ENCODE measurements around the gene FCN2.

The FCN2 gene

DNA sequence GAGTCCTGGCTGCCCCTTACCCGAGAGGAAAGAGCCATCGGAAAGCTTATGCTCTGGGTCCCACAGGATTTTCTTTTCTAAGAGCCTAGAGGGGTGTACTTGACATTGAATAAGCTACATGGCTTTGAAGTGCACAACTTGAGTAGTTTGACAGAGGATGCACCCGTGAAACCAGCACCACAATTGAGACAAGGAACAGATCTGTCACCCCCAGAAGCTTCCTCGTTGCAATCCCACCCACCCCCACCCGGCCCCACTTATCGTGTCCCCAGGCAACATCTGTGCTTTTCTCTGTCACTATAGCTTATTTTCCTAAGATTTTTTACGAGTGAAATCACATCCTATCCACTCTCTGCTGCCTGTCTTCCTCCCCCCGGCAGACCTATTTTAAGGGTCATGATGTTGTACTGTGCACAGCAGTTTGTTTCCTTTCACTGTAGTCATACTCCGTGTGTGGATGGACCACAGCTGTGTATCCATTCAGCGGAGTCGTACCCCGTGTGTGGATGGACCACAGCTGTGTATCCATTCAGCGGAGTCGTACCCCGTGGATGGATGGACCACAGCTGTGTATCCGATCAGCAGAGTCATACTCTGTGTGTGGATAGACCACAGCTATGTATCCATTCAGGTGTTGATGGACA, 8.8 kb upstream of the FCN2 start:
- H2AFZ ChIP-seq (ENCODE audit: low read length), result no peak overlapping the region
- peak overlapping the region; percentile 86 for H3K27ac ChIP-seq (ENCODE audit: low read depth, low read length, poor library complexity, severe bottlenecking)
- no peaks in the 10 kb centered on the region for H3K27me3 ChIP-seq (ENCODE audit: insufficient read depth, low read length)
- peaks cover 50% of the 10 kb centered on the region for H3K79me2 ChIP-seq (ENCODE audit: insufficient read depth, low read length)
- H3K9me3 ChIP-seq (ENCODE audit: low read length), result peaks cover 28% of the 10 kb centered on the region
- H3K9ac ChIP-seq (ENCODE audit: low read length), result peak overlapping the region; percentile 97
- peaks cover 50% of the 10 kb centered on the region for H3K36me3 ChIP-seq (ENCODE audit: insufficient read depth, low read length)
- H3K4me1 ChIP-seq (ENCODE audit: insufficient read depth, low read length, severe bottlenecking), result peaks cover 33% of the 10 kb centered on the region
- no peaks in the 10 kb centered on the region for H3F3A ChIP-seq (ENCODE audit: insufficient read depth, low read length)
- no peaks in the 10 kb centered on the region for H4K20me1 ChIP-seq (ENCODE audit: insufficient read depth, low read length)
- TF ChIP-seq EZH2 (IDR thresholded peaks at IDR 0.05; ENCODE audit: borderline replicate concordance, low read length), result no peak
- TF ChIP-seq, protein P1, sequence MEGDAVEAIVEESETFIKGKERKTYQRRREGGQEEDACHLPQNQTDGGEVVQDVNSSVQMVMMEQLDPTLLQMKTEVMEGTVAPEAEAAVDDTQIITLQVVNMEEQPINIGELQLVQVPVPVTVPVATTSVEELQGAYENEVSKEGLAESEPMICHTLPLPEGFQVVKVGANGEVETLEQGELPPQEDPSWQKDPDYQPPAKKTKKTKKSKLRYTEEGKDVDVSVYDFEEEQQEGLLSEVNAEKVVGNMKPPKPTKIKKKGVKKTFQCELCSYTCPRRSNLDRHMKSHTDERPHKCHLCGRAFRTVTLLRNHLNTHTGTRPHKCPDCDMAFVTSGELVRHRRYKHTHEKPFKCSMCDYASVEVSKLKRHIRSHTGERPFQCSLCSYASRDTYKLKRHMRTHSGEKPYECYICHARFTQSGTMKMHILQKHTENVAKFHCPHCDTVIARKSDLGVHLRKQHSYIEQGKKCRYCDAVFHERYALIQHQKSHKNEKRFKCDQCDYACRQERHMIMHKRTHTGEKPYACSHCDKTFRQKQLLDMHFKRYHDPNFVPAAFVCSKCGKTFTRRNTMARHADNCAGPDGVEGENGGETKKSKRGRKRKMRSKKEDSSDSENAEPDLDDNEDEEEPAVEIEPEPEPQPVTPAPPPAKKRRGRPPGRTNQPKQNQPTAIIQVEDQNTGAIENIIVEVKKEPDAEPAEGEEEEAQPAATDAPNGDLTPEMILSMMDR (IDR thresholded peaks at IDR 0.05; ENCODE audit: low read length), result no peak
- peak overlapping the region; percentile 91 for H3K4me2 ChIP-seq (ENCODE audit: low read length)
- H3K4me3 ChIP-seq (ENCODE audit: low read depth, low read length, poor library complexity, severe bottlenecking), result peak overlapping the region; percentile 99
- H3K9me2 ChIP-seq (ENCODE audit: low read depth, low read length), result no peaks in the 10 kb centered on the region

DNA sequence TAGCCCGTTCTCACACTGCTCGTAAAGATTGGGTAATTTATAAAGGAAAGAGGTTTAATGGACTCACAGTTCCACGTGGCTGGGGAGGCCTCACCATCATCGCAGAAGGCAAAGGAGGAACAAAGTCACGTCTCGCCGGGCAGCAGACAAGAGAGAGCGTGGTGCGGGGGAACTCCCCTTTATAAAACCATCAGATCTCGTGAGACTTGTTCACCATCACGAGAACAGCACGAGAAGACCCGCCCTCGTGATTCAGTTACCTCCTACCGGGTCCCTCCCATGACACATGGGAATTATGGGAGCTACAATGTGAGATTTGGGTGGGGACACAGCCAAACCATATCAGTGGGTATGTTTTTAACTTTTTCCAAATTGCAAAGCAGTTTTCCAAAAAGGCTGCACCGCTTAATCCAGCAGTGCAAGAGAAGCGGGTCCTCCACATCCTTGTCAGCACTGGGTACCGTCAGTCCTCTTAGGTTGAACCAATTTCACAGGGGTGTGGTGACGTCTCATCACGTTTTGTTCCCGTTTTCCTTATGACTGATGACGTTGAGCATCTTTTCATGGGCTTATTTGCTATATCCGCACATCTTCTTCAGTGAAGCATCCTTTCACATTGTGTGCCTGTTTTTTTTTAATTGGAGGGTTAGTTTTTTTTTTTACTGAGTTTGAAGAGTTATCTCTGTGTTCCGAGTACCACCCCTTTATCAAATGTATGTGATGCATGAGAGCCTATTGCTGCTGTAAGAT, 8.0 kb upstream of the FCN2 start:
- Histone ChIP-seq H2AFZ (ENCODE audit: low read length) (no peak overlapping the region), H3K27me3 (ENCODE audit: insufficient read depth, low read length) (no peaks in the 10 kb centered on the region), H3K36me3 (ENCODE audit: insufficient read depth, low read length) (peaks cover 49% of the 10 kb centered on the region), H3K4me2 (ENCODE audit: low read length) (peak overlapping the region; percentile 91), H3K27ac (ENCODE audit: low read depth, low read length, poor library complexity, severe bottlenecking) (peak overlapping the region; percentile 86), H4K20me1 (ENCODE audit: insufficient read depth, low read length) (no peaks in the 10 kb centered on the region), H3K4me3 (ENCODE audit: low read depth, low read length, poor library complexity, severe bottlenecking) (peak overlapping the region; percentile 99), H3K9me3 (ENCODE audit: low read length) (peaks cover 28% of the 10 kb centered on the region), H3K79me2 (ENCODE audit: insufficient read depth, low read length) (peaks cover 48% of the 10 kb centered on the region), H3F3A (ENCODE audit: insufficient read depth, low read length) (no peaks in the 10 kb centered on the region), H3K4me1 (ENCODE audit: insufficient read depth, low read length, severe bottlenecking) (peaks cover 33% of the 10 kb centered on the region), H3K9me2 (ENCODE audit: low read depth, low read length) (no peaks in the 10 kb centered on the region), H3K9ac (ENCODE audit: low read length) (peak overlapping the region; percentile 97)
- TF ChIP-seq EZH2 (IDR thresholded peaks at IDR 0.05; ENCODE audit: borderline replicate concordance, low read length), result no peak
- TF ChIP-seq, protein P1 (IDR thresholded peaks at IDR 0.05; ENCODE audit: low read length), result no peak

DNA sequence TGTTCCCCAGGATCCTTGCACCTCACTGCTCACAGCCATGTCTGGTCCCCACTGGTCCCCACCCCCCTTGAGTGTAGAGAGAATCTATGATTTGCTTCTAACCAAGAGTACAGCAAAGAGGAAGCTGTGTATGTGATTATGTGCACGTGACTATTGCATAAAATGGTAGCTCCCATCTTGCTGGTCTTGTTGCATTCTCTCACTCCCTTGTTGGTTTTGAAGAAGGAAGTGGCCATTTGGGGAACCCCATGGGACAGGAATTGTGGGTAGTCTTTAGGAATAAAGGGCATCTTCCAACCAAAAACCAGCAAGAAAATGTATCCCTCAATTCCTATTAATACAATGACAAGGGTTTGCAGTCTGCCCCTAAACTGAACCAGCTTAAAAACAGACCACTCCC, 5.2 kb upstream of the FCN2 start:
- TF ChIP-seq, protein P1 (IDR thresholded peaks at IDR 0.05; ENCODE audit: low read length), result no peak
- no peak for TF ChIP-seq EZH2 (IDR thresholded peaks at IDR 0.05; ENCODE audit: borderline replicate concordance, low read length)
- Histone ChIP-seq H3K4me3 (ENCODE audit: low read depth, low read length, poor library complexity, severe bottlenecking) (no peak overlapping the region), H3F3A (ENCODE audit: insufficient read depth, low read length) (no peaks in the 10 kb centered on the region), H4K20me1 (ENCODE audit: insufficient read depth, low read length) (no peaks in the 10 kb centered on the region), H3K9me2 (ENCODE audit: low read depth, low read length) (no peaks in the 10 kb centered on the region), H3K27ac (ENCODE audit: low read depth, low read length, poor library complexity, severe bottlenecking) (no peak overlapping the region), H2AFZ (ENCODE audit: low read length) (no peak overlapping the region), H3K4me2 (ENCODE audit: low read length) (no peak overlapping the region), H3K4me1 (ENCODE audit: insufficient read depth, low read length, severe bottlenecking) (peaks cover 11% of the 10 kb centered on the region), H3K27me3 (ENCODE audit: insufficient read depth, low read length) (peaks cover 4% of the 10 kb centered on the region; the same call in 1 of the 2 replicates), H3K36me3 (ENCODE audit: insufficient read depth, low read length) (peaks cover 21% of the 10 kb centered on the region), H3K9ac (ENCODE audit: low read length) (no peak overlapping the region), H3K79me2 (ENCODE audit: insufficient read depth, low read length) (peaks cover 21% of the 10 kb centered on the region), H3K9me3 (ENCODE audit: low read length) (peaks cover 23% of the 10 kb centered on the region)
